Astrocyte of the cerebellum (primary cell): ENCODE measurements around the gene TCF3.

Experiments used
- DNase-seq: peaks from one replicate; pipeline ENCODE4 v3.0.0-alpha.2; 2011; ENCODE audit warnings: low read depth
- H3K4me3 ChIP-seq: 2 replicates; pipeline ENCODE4 v1.5.1; 2011; ENCODE audit warnings: mild to moderate bottlenecking, low read depth, low read length, moderate library complexity
- in situ Hi-C: cut with HindIII; loops from 2 replicates; pipeline ENCODE4 v1.10.0; 2017; ENCODE audit warnings: low sequenced_read_pairs
- TF ChIP-seq, protein P1 (sequence below): IDR thresholded peaks from 2 replicates; pipeline ENCODE4 v1.5.1; 2012; ENCODE audit warnings: low read length, low read depth, moderate library complexity, mild to moderate bottlenecking; ENCODE audit errors: missing control alignments

TCF3 gene

DNA sequence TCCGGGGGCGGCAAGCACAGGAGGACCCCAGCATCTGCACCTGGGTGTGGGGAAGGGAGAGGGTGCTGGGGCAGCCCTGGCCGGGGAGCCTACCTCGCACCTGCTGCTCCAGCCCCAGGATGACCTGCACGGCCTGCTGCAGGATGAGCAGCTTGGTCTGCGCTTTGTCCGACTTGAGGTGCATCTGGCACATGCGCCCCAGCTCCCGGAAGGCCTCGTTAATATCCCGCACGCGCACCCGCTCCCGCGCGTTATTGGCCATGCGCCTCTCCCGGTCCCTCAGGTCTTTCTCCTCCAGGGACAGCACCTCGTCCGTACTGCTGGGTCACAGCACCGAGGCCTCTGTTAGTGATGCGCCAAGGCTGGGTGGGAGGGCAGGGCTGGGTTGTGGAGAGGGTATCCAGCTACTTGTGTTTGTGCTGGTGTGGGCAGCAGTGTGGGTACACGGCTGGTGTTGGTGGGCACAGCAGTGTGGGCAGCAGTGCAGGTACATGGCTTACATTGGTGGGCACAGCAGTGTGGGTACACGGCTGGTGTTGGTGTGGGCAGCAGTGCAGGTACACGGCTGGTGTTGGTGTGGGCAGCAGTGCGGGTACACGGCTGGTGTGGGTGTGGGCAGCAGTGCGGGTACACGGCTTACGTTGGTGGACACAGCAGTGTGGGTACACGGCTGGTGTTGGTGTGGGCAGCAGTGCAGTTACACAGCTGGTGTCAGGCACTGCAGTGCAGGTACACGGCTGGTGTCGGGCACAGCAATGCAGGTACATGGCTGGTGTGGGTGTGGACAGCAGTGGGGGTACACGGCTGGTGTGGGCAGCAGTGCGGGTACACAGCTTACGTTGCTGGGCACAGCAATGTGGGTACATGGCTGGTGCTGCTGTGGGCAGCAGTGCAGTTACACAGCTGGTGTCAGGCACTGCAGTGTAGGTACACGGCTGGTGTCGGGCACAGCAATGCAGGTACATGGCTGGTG, 40.0 kb downstream of the TCF3 start:
- TF ChIP-seq, protein P1, sequence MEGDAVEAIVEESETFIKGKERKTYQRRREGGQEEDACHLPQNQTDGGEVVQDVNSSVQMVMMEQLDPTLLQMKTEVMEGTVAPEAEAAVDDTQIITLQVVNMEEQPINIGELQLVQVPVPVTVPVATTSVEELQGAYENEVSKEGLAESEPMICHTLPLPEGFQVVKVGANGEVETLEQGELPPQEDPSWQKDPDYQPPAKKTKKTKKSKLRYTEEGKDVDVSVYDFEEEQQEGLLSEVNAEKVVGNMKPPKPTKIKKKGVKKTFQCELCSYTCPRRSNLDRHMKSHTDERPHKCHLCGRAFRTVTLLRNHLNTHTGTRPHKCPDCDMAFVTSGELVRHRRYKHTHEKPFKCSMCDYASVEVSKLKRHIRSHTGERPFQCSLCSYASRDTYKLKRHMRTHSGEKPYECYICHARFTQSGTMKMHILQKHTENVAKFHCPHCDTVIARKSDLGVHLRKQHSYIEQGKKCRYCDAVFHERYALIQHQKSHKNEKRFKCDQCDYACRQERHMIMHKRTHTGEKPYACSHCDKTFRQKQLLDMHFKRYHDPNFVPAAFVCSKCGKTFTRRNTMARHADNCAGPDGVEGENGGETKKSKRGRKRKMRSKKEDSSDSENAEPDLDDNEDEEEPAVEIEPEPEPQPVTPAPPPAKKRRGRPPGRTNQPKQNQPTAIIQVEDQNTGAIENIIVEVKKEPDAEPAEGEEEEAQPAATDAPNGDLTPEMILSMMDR: no peak
- in situ Hi-C loops: no loop called here
- H3K4me3 ChIP-seq: no peak overlapping the region
- no peak for DNase-seq

GRCh38 chr19:1611353-1611752, 41.1 kb downstream of the TCF3 start:
- no peak for DNase-seq
- no peak overlapping the region for H3K4me3 ChIP-seq
- TF ChIP-seq, protein P1: no peak
- in situ Hi-C loops: no loop called here

DNA sequence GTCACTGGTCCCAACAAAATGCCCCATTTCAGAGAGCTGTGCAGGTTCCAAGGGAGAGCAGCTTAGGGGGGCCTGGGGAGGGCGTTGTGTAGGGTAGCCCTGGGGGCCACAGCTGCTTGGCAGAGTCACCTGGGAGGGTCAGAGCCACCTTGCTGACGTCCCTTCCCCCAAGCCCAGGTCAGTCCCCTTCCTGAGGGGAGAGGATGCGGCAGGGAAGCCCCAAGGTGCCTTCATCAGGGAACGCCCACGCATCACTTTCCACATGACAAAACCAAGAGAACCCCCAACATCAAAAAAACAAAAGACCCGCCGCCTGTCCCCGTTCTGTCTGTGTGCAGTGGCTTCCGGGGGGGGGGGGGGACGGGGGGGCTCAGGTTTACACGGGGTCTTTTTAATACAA, 41.8 kb downstream of the TCF3 start:
- in situ Hi-C loops: no loop called here
- TF ChIP-seq, protein P1: no peak
- no peak overlapping the region for H3K4me3 ChIP-seq
- no peak for DNase-seq

DNA sequence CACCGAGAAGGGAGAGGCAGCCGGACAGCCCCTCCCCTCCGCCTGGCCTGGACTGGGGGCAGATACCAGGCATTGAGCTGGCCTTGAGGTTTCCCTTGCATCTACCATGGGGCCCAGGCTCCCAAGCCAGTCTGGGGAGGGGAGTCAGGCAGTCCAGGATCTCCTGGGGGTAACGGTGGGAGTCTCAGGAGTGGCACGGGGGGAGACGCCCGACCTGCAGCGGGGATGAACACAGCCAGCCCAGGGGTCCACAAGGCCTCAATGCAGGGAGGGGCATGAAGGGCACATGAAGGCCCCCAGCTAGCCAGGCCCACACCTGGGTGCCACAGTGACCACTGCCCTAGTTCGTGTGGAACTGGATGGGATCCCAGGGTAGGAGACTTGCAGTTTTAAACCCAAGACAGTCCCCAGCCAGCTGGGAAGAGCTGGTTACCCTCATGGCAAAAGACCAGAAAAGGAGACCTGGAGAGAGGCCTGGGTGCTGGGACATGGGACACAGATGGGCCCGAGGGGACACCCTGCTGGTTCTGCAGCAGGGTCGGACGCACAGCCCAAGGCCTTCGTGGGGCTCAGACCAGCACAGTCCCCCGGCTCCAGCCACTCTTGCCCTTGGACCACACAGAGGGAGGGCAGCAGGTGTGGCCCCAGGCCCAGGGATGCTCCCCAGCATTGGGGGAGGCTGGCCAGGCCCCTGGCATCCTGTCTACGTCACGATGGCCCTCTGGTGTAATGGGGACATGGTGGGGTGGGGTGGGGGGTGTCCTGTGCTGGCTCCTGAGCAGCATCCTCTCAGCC, 42.5 kb downstream of the TCF3 start:
- DNase-seq: no peak
- in situ Hi-C loops: no loop called here
- H3K4me3 ChIP-seq: no peak overlapping the region
- TF ChIP-seq, protein P1: no peak

DNA sequence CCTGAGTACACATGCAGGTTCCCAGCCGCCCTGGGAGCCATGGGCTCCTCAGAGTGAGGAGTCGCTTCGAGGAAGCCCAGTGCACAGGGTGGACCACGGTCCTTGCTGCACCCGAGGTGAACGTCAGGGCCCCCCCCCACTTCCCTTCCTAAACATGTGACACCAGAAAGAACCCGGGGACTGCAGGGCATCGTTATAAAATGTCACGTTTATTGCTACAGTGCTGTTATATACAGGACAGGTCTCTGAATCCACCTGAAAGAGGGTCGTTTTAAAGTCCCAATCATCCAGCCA, 43.4 kb downstream of the TCF3 start:
- in situ Hi-C loops: no loop called here
- H3K4me3 ChIP-seq: no peak overlapping the region
- TF ChIP-seq, protein P1: no peak
- DNase-seq: no peak

DNA sequence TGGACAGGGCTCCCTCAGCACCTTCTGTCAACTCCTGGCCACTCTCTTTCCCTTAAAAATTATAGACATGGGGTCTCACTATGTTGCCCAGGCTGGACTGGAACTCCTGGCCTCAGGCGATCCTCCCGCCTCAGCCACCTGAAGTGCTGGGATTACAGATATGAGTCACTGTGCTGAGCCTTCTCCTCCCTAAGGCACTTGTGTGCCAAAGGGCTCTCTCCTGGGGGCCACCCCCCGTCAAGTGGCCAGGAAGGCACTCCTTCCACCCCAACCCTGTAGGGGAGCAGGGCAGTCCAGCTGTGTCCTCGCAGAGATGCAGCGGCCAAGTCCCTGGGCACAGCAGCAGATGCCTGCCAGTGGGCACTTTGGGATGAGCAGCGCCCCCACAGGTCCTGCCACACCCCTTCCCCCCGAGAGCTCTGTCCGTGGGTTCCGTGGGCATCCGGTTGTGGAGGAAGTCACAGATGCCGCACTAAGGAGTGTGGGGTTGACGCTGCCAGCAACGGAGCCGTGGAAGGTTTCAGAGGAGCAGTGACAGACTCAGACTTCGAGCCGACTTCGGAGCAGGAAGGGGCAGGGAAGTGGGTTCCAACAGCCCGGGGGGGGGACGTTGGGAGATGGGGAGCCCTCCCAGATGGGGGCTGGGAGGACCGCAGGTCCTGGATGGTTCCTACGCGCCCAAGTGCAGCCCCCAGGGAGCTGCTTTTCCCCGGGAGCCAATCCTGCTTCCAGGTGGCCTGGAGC, 43.9 kb downstream of the TCF3 start:
- no peak for DNase-seq
- TF ChIP-seq, protein P1: no peak
- H3K4me3 ChIP-seq: no peak overlapping the region
- in situ Hi-C loops: no loop called here
